ENCODE results near the gene TMEM191C. TPM values are rescaled to one million over a fixed set of nuclear protein-coding genes. Genes with fewer than 3 reads are reported as not detected.
A peak's percentile ranks its signal among the peaks of the same experiment; 100 is the strongest.
"Not testable (repeated sequence)": the region's sequence is repeated elsewhere in the genome, so short reads cannot be mapped to it uniquely, and the experiment has no call there.

The TMEM191C gene
- total and polyA plus RNA-seq, 9 donors = 0.27 to 2.4 (median 1.1) TPM

DNA sequence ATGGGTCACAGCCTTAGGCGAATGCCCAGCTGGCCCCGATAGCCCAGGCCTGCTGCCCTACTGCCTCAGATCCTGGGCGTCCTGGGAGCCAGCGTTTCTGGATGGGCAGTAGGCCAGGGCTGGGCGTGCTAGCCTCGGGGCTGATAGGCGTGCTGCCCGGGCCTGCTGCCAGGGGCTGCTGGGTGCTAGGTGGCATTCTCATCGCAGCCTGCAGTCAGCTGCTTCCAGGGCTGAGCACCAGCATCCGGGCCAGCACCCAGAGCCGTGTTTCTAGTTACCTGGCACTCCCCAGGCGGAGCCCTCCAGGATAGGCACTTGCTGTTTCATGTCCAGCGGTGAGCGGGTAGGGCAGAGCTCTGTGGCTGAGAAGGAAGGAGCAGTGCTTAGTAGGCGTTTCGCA lies 26.5 kb upstream of the TMEM191C start:
- no CpG with 5 or more reads among the region's 16 CpGs for WGBS, 3 donors
- H3K27me3 ChIP-seq; H3K9me3 ChIP-seq; H3K4me3 ChIP-seq; H3K36me3 ChIP-seq; intact Hi-C loops (cut with DNase I); DNase-seq; H3K4me1 ChIP-seq (ENCODE audit: insufficient read depth); H3K27ac ChIP-seq: not testable (repeated sequence)

DNA sequence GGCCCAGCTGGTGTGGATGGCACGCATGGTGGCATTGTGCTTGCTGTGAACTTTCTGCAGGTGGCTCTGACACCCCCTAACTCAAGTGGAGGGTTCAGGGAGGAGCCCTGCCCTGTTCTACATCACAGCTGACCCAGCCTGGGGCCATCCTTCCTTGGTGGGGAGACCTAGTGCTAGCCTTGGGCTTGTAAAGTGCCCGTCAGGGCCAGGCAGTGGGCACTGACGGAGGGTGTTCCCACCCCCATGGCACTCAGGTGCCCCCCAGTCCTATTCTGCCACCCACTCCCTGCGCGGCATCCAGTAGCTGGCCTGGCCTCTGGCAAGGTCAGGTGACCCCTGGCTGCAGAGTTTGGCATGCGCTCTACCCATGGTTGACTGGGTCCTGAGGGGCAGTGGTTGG lies 26.0 kb upstream of the TMEM191C start:
- 99 to 100% (median 100%) methylated on average over 2 to 3 of the region's 6 CpGs for WGBS, 3 donors
- H3K27me3 ChIP-seq; H3K4me3 ChIP-seq; H3K4me1 ChIP-seq (ENCODE audit: insufficient read depth); intact Hi-C loops (cut with DNase I); H3K36me3 ChIP-seq; H3K27ac ChIP-seq; H3K9me3 ChIP-seq: not testable (repeated sequence)
- peak in 2 of 5 donors; percentile 12 to 26 for DNase-seq

DNA sequence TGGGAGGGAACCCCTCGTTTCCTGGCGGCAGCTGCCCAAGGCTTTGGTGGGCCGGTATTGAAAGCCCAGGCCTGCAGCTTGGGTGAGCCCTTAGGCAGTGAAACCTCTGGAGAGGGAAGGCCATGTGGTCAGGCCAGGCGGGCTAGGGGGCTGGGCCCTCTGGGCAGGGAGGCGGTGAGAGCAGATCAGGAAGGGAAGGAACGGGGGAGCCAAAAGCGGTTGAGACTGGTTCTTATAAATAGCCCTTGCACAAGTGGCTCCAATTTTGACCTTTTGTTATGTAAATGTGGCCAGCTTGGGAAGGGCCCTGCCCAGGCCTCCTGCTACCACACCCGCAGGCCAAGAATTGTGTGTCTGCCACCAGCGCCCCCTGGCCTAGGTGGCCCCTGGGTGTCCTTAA lies 25.1 kb upstream of the TMEM191C start:
- WGBS, 3 donors = no CpG with 5 or more reads among the region's 9 CpGs
- H3K27ac ChIP-seq; H3K27me3 ChIP-seq; intact Hi-C loops (cut with DNase I); H3K4me1 ChIP-seq (ENCODE audit: insufficient read depth); H3K9me3 ChIP-seq; DNase-seq; H3K4me3 ChIP-seq; H3K36me3 ChIP-seq: not testable (repeated sequence)

DNA sequence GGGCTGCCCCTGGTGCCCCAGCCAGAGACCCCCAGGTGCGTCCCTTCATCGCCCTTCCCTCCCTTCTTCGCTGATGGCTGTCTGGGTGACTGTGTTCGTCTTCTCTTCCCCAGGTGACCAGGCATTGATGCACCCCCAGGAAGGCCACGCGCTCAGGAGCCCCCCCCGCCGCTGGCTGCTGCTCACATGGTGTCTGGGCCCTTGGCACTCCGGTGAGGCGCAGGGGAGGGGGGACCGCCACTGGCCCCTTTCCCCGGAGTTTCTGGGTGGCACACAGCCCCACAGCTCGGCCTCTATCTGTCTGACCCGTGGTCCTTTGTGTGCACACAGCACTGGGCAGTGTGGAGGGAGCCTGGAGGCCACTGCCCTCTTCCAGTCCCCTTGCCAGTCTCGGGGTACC lies 24.5 kb upstream of the TMEM191C start:
- peak in 2 of 5 donors; percentile 14 to 36 for DNase-seq
- 77 to 88% methylated on average over 1 to 3 of the region's 15 CpGs; no CpG with 5 or more reads in 1 of the 3 donors for WGBS, 3 donors
- H3K27ac ChIP-seq; H3K4me3 ChIP-seq; H3K27me3 ChIP-seq; H3K36me3 ChIP-seq; H3K9me3 ChIP-seq; H3K4me1 ChIP-seq (ENCODE audit: insufficient read depth); intact Hi-C loops (cut with DNase I): not testable (repeated sequence)

DNA sequence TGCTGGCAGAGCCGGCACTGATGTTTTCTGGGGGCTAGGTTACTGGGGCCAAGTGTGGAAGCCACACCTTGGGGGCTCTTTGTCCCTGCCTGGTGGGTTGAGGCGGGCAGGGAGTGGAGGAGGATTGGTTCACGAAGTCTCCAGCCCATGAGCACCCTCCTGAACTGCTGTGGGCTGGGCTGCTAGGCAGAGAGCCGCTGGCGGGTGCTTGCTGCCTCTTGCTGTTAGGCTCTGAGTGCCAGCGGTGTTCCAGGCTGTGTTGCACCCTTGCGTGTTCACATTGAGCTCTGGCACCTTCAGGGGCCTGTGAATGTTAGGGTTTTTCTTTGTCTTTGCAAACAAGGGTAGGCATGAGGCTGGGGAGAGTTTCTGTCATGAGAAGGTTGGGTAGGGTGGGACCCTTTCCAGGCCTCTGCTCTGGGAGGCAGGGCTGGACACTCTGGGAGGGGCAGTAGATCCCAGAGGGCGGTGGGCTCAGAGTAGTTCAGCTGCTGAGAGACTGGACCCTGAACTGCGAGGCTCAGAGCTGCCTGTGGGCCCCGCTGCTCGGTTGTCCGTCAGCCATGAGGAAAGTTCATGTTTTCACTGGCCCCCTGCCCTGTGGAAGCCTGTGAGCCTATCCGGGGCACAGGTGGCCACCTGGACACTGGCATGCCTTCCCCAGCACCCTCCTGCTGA lies 24.0 kb upstream of the TMEM191C start:
- Histone ChIP-seq H3K36me3 (no peaks in the 10 kb centered on the region), H3K27ac (no peak overlapping the region), H3K9me3 (no peaks in the 10 kb centered on the region), H3K27me3 (no peaks in the 10 kb centered on the region), H3K4me3 (no peak overlapping the region), H3K4me1 (ENCODE audit: insufficient read depth) (no peaks in the 10 kb centered on the region)
- WGBS, 3 donors = 88% methylated on average over 12 to 13 of the region's 13 CpGs
- DNase-seq = peak in 2 of 5 donors; percentile 14 to 29
- intact Hi-C loops (cut with DNase I) = no loop called here
- TF ChIP-seq, protein P1, sequence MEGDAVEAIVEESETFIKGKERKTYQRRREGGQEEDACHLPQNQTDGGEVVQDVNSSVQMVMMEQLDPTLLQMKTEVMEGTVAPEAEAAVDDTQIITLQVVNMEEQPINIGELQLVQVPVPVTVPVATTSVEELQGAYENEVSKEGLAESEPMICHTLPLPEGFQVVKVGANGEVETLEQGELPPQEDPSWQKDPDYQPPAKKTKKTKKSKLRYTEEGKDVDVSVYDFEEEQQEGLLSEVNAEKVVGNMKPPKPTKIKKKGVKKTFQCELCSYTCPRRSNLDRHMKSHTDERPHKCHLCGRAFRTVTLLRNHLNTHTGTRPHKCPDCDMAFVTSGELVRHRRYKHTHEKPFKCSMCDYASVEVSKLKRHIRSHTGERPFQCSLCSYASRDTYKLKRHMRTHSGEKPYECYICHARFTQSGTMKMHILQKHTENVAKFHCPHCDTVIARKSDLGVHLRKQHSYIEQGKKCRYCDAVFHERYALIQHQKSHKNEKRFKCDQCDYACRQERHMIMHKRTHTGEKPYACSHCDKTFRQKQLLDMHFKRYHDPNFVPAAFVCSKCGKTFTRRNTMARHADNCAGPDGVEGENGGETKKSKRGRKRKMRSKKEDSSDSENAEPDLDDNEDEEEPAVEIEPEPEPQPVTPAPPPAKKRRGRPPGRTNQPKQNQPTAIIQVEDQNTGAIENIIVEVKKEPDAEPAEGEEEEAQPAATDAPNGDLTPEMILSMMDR (IDR thresholded peaks at IDR 0.05) = no peak
- TF ChIP-seq POLR2A (IDR thresholded peaks at IDR 0.05) (no peak), EP300 (IDR thresholded peaks at IDR 0.05) (no peak)

DNA sequence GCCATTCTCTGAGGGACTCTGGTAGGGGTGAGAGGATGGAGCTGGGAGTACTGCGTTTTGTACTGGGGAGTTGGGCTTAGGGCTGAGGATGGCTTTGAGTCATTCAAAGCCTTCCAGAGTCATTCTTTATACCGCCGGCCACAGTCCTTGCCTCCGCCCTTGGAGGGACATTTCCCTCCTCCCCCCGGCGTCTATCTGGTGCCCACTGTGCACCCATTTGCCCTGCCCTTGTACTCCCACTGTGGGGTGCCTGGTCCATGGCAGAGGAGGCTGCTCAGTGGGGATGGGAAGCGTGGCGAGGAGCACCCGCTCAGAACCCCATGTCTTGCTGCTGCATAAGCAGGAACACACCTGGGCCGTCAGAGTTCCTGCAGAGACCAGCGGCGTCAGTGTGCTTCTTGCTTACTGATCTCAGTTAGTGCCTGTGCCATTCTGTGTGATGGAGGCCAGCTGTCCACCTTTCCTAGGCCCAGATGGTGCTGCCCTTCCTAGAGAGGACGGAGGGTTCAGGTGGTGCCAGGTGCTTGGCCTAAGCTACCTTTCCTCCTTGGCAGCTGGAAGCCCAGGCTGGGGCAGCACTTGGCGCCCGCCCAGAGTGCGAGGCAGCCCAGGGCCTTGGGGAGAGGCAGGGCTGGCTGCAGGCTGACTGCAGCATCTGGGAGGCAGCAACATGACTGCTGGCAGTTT lies 23.3 kb upstream of the TMEM191C start:
- peak in 2 of 5 donors; percentile 11 to 33 for DNase-seq
- 82 to 87% (median 84%) methylated on average over 16 of the region's 16 CpGs for WGBS, 3 donors
- intact Hi-C loops (cut with DNase I) = no loop called here
- Histone ChIP-seq H3K4me3 (no peak overlapping the region), H3K27me3 (no peaks in the 10 kb centered on the region), H3K4me1 (ENCODE audit: insufficient read depth) (no peaks in the 10 kb centered on the region), H3K36me3 (no peaks in the 10 kb centered on the region), H3K9me3 (no peaks in the 10 kb centered on the region), H3K27ac (no peak overlapping the region)
- TF ChIP-seq, protein P1 (IDR thresholded peaks at IDR 0.05) = no peak
- TF ChIP-seq POLR2A (IDR thresholded peaks at IDR 0.05) = no peak
- no peak for TF ChIP-seq EP300 (IDR thresholded peaks at IDR 0.05)
